ENCODE measurements around the gene ZNF784. TPM values are rescaled to one million over a fixed set of nuclear protein-coding genes. Genes with fewer than 3 reads are reported as not detected.

ZNF784 gene
- total and polyA plus RNA-seq, 2 of the 8 experiments (the other 6 are each of a cell fraction or from before 2014, with no cell fraction given): 6.5 to 8.0 TPM

- peak; percentile 50; the same call in 1 of the 2 replicates for TF ChIP-seq TBP (IDR thresholded peaks at IDR 0.05; ENCODE audit: low read depth, low read length)
- TF ChIP-seq TEAD4 (IDR thresholded peaks at IDR 0.05; ENCODE audit: low read depth, low read length): no peak
- no peak; a peak in 1 of 4 replicates for TF ChIP-seq SIN3A (conservative IDR thresholded peaks at IDR 0.05 in 1 of 2, IDR thresholded peaks at IDR 0.05 in 1 of 2; ENCODE audit: low read depth in 1 of 2, low read length in 2 of 2)
- peak; percentile 16; the same call in 1 of the 2 replicates for TF ChIP-seq POLR2AphosphoS5 (IDR thresholded peaks at IDR 0.05; ENCODE audit: low read depth, low read length)
- TF ChIP-seq E2F6 (IDR thresholded peaks at IDR 0.05): no peak
- TF ChIP-seq SRF (IDR thresholded peaks at IDR 0.05; ENCODE audit: low read depth, low read length): no peak
- TF ChIP-seq CREB1 (IDR thresholded peaks at IDR 0.05): no peak
- no peak for TF ChIP-seq SAP30 (IDR thresholded peaks at IDR 0.05; ENCODE audit: insufficient read depth, insufficient replicate concordance, low read length)
- peak; percentile 37; the same call in 1 of the 2 replicates for TF ChIP-seq SP1 (IDR thresholded peaks at IDR 0.05; ENCODE audit: low read depth, low read length)
- no peak for TF ChIP-seq NANOG (IDR thresholded peaks at IDR 0.05; ENCODE audit: insufficient read depth, low read depth, low read length, poor library complexity, severe bottlenecking)
- no peak for TF ChIP-seq ATF2 (IDR thresholded peaks at IDR 0.05; ENCODE audit: low read length)
These were observed 25.5 kb downstream of the ZNF784 start (continued) for GRCh38 chr19:55598719-55599467.
